ENCODE measurements around the gene ZFAND3.

DNA sequence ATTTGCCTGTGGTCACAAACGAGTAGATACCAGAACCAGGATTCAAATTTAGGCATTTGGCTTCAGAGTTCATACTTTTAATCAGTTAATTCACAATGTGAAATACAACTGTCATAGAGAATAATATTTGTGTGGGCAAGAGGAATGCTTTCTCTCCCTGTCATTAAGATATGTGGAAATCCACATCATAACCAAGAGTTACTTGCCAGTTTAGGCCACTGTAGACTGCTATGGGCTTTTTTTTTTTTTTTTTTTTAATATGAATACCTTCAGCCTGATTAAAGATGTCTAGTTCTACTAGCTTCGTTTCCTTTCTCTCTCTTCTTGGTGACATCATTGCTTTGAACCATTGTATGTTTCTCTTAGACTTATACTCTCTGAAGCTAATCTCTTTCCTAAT lies 244.9 kb downstream of the ZFAND3 start:
- TF ChIP-seq, protein P1, sequence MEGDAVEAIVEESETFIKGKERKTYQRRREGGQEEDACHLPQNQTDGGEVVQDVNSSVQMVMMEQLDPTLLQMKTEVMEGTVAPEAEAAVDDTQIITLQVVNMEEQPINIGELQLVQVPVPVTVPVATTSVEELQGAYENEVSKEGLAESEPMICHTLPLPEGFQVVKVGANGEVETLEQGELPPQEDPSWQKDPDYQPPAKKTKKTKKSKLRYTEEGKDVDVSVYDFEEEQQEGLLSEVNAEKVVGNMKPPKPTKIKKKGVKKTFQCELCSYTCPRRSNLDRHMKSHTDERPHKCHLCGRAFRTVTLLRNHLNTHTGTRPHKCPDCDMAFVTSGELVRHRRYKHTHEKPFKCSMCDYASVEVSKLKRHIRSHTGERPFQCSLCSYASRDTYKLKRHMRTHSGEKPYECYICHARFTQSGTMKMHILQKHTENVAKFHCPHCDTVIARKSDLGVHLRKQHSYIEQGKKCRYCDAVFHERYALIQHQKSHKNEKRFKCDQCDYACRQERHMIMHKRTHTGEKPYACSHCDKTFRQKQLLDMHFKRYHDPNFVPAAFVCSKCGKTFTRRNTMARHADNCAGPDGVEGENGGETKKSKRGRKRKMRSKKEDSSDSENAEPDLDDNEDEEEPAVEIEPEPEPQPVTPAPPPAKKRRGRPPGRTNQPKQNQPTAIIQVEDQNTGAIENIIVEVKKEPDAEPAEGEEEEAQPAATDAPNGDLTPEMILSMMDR (IDR thresholded peaks at IDR 0.05; ENCODE audit: low read length) = no peak
- no peak for TF ChIP-seq EZH2 (optimal IDR thresholded peaks at IDR 0.05; ENCODE audit: low read depth, low read length)
